Activated CD8-positive, alpha-beta T cell treated with anti-CD3 and anti-CD28 coated beads, Interleukin-2, amount 10 ng/mL, durations not matched to agents 7 days and 5 days (primary cell): ENCODE measurements around the gene PRDM15. TPM values are rescaled to one million over a fixed set of nuclear protein-coding genes. Genes with fewer than 3 reads are reported as not detected.

Experiments used
- ATAC-seq: fragments of 150-1000 bp; cut with Tn5 transposase; one replicate; pipeline ENCODE4 v1.10.0; 2021; ENCODE audit warnings: moderate library complexity
- CTCF ChIA-PET: fragments of 350-600 bp; sonication (Branson Sonifier 250); formaldehyde crosslinking; loops from one replicate; lab custom pipeline; 2021; ENCODE audit warnings: antibody characterized with exemption; lab: Charles Lee
- POLR2A ChIA-PET: fragments of 350-600 bp; sonication (Branson Sonifier 250); formaldehyde crosslinking; loops from one replicate; lab custom pipeline; 2021; ENCODE audit warnings: antibody characterized with exemption; lab: Charles Lee
- DNase-seq: peaks from one replicate; pipeline ENCODE4 v3.0.0-alpha.2; 2020
- H3K27ac Mint-ChIP-seq: one replicate; pipeline ENCODE4 v1.8.0; 2021; ENCODE audit warnings: mild to moderate bottlenecking, mixed read lengths
- H3K27me3 Mint-ChIP-seq: one replicate; pipeline ENCODE4 v1.8.0; 2021; ENCODE audit warnings: low read depth, mixed read lengths
- H3K36me3 Mint-ChIP-seq: one replicate; pipeline ENCODE4 v1.8.0; 2021; ENCODE audit warnings: low read depth, mixed read lengths
- H3K4me1 Mint-ChIP-seq: one replicate; pipeline ENCODE4 v1.8.0; 2021; ENCODE audit warnings: low read depth, mixed read lengths
- H3K4me3 Mint-ChIP-seq: one replicate; pipeline ENCODE4 v1.8.0; 2021; ENCODE audit warnings: mild to moderate bottlenecking, mixed read lengths
- H3K9me3 Mint-ChIP-seq: one replicate; pipeline ENCODE4 v1.8.0; 2022; ENCODE audit warnings: mixed read lengths; ENCODE audit not compliant: insufficient read depth
- total RNA-seq, 2 experiments: library from RNA; stranded (reverse); gene quantifications; one replicate each; pipeline ENCODE4 v1.2.3, GENCODE V29; 2021

Gene PRDM15
- total RNA-seq, 2 experiments from 2014 or later = 8.5 to 9.6 TPM

DNA sequence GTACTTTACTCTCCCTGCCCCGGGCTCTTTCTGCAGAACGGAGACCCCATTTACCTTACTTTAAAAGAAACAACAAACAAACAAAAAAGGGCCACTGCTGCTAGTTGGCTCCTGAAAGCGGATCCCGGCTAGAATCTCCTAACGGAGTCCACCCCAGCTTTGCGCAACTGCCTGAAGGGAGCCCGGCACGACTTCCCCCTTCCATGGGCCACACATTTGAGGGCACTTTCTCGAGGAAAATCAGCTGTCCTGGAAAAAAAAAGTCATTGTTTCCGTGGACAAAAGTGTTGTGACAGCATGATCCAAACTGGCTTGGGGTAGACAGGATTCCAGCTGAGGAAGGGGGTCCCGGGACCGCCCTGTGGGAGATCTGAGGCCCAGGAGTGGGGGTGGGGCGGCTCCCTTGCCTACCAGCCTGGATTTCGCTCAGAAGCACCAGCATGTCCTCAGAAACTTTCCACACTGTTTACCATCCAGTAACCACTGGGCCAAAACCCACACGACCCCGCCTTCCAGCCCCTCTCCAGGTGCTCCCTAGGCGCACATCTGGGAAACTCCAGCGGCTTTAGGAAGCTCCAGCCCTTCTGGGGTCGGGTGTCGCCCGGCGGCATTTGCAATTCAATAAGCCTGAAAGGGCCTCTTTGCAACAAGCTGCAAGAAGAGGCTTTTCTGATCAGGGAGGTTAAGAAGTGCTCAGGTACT, 117.1 kb downstream of the PRDM15 start:
- no peaks in the 10 kb centered on the region for H3K36me3 Mint-ChIP-seq
- ChIA-PET CTCF (interaction anchor here (1.5 kb wide), 1 partner anchor 479 kb away, joined by 3 read pairs; no protein-coding TSS in a partner anchor), POLR2A (interaction anchor here (1.0 kb wide), 1 partner anchor 9 kb away, joined by 4 read pairs; no protein-coding TSS in a partner anchor)
- H3K4me1 Mint-ChIP-seq = peaks cover 14% of the 10 kb centered on the region
- no peak overlapping the region for H3K4me3 Mint-ChIP-seq
- no peaks in the 10 kb centered on the region for H3K9me3 Mint-ChIP-seq
- DNase-seq = no peak
- peaks cover 55% of the 10 kb centered on the region for H3K27me3 Mint-ChIP-seq
- no peak overlapping the region for H3K27ac Mint-ChIP-seq
- no peak for ATAC-seq

DNA sequence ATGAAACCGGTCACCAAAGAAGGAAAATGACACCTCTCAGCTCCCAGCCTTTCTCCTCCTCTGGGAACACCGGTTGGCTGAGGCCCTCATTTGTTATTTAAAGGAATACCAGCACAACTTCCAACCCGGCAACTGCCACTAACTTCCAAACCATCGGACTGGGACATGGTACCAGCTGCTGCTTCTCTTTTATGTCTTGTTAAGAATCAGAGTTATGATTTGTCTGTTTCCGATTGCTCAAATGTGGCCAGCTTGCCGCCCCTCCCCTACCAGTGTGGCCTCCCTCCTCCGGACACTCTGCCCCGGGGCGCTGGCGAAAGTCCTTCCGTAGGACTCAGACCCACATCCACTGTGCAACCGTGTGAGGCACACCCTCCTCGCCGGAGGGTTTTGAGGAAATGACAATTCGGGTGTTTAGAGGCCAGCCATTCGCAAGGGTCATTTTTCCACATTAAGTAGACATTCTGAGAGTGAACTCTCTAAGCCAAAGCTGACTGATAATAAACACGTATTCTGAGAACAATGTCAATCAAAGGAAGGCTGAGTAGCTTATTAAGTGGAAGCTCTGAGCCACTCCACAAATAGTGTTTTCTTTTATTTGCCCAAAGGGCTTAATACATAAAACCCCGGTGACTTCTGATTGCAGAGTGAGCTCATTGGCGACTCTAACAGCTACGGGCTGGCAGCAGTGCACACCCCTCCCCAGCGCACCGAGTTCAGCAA, 117.8 kb downstream of the PRDM15 start:
- Mint-ChIP-seq H3K27ac (no peak overlapping the region), H3K4me3 (no peak overlapping the region)
- DNase-seq = no peak

GRCh38 chr21:41760411-41760810, 118.7 kb downstream of the PRDM15 start:
- ATAC-seq (no peak), DNase-seq (no peak)
- Mint-ChIP-seq H3K36me3 (no peaks in the 10 kb centered on the region), H3K4me3 (no peak overlapping the region), H3K9me3 (no peaks in the 10 kb centered on the region), H3K4me1 (peaks cover 10% of the 10 kb centered on the region), H3K27me3 (peaks cover 48% of the 10 kb centered on the region), H3K27ac (no peak overlapping the region)
- ChIA-PET CTCF (interaction anchor here (2.2 kb wide), 1 partner anchor 56 kb away, joined by 7 read pairs; no protein-coding TSS in a partner anchor), POLR2A (no interaction called here)

More for the DNA sequence above, 117.8 kb downstream of the PRDM15 start:
- Mint-ChIP-seq H3K9me3 (no peaks in the 10 kb centered on the region), H3K4me1 (peaks cover 13% of the 10 kb centered on the region), H3K36me3 (no peaks in the 10 kb centered on the region), H3K27me3 (peaks cover 54% of the 10 kb centered on the region)
- ChIA-PET POLR2A (interaction anchor here (1.0 kb wide), 1 partner anchor 10 kb away, joined by 4 read pairs; no protein-coding TSS in a partner anchor), CTCF (interaction anchor here (1.5 kb wide), 1 partner anchor 478 kb away, joined by 3 read pairs; no protein-coding TSS in a partner anchor)
- ATAC-seq = no peak

DNA sequence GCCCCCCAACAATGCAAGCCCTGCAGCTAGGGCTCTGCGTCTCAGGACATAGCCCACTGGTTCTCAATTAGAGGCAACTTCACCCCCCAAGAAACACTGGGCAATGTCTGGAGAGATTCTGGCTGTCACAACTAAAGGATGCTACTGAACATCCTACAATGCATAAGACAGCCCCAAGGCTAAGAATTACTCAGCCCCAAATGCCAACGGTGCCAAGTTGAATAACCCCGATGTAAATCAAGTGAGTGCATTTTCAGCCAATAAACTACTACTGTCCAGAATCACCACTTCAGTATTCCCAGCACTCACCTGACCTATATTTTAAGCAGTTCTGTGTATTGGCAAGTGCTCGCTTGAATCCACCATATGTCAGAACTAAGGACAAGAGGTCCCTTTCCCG, 119.2 kb downstream of the PRDM15 start:
- Mint-ChIP-seq H3K9me3 (no peaks in the 10 kb centered on the region), H3K4me3 (no peak overlapping the region), H3K36me3 (no peaks in the 10 kb centered on the region), H3K27me3 (peaks cover 43% of the 10 kb centered on the region), H3K27ac (no peak overlapping the region), H3K4me1 (peaks cover 5% of the 10 kb centered on the region)
- POLR2A ChIA-PET = no interaction called here
- DNase-seq (no peak), ATAC-seq (no peak)
- CTCF ChIA-PET = interaction anchor here (2.2 kb wide), 1 partner anchor 57 kb away, joined by 7 read pairs; no protein-coding TSS in a partner anchor

GRCh38 chr21:41759214-41759840, 119.8 kb downstream of the PRDM15 start:
- Mint-ChIP-seq H3K27ac (no peak overlapping the region), H3K27me3 (peaks cover 39% of the 10 kb centered on the region), H3K36me3 (no peaks in the 10 kb centered on the region), H3K4me3 (no peak overlapping the region), H3K4me1 (peaks cover 3% of the 10 kb centered on the region), H3K9me3 (no peaks in the 10 kb centered on the region)
- DNase-seq (no peak), ATAC-seq (no peak)
- ChIA-PET POLR2A (no interaction called here), CTCF (interaction anchor here (1.0 to 2.2 kb wide), 2 partner anchors 57 to 476 kb away, joined by 3 to 7 read pairs; no protein-coding TSS in a partner anchor)

GRCh38 chr21:41758550-41758949, 120.6 kb downstream of the PRDM15 start:
- ChIA-PET CTCF (interaction anchor here (1.0 to 2.2 kb wide), 2 partner anchors 58 to 475 kb away, joined by 3 to 7 read pairs; no protein-coding TSS in a partner anchor), POLR2A (no interaction called here)
- Mint-ChIP-seq H3K4me3 (no peak overlapping the region), H3K36me3 (no peaks in the 10 kb centered on the region), H3K27ac (no peak overlapping the region), H3K27me3 (peaks cover 35% of the 10 kb centered on the region), H3K4me1 (peaks cover 3% of the 10 kb centered on the region), H3K9me3 (no peaks in the 10 kb centered on the region)
- no peak for DNase-seq
- no peak for ATAC-seq

DNA sequence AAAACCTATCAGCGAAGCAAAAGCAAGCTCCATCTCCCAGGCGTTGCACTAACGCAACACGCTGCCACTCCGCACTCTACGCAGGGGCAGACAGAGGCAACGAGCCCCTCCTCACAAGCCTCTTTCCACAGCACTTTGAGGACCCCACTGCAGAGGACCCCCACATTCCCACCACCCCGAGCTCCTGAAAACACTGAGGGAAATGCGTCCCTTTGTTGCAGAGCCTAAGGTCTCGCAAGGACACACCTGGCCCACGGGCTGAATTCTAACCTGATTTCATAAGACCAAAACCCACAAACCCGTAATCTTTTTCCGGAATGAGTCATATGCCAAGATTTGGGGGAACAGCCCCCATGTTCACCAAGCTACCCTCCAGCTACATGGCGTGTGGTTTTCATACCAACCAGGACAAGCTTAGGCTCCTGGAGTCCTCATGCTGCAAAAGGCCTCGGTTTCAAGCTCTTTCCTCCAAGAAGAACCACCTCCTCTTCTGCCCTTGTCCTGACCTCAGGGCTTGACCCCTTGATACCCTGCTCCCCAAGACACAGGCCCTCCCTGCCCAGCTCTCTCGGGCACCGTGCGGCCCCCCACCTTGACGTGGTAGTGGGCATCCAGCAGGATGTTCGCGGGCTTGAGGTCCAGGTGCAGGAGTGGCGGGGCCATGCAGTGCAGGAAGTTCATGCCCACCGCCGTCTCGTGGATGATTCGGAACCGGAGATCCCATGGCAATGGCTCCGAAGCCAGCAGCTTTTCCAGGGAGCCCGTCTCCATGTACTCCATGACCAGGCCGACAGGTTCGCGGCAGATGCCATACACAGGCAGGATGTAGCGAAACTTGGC, 123.0 kb downstream of the PRDM15 start:
- ChIA-PET CTCF (no interaction called here), POLR2A (no interaction called here)

GRCh38 chr21:41755258-41755933, 123.7 kb downstream of the PRDM15 start:
- no peaks in the 10 kb centered on the region for H3K36me3 Mint-ChIP-seq
- no peak overlapping the region for H3K4me3 Mint-ChIP-seq
- DNase-seq (no peak), ATAC-seq (no peak)
- peaks cover 5% of the 10 kb centered on the region for H3K4me1 Mint-ChIP-seq
- ChIA-PET POLR2A (no interaction called here), CTCF (no interaction called here)
- no peak overlapping the region for H3K27ac Mint-ChIP-seq
- peaks cover 6% of the 10 kb centered on the region for H3K27me3 Mint-ChIP-seq
- no peaks in the 10 kb centered on the region for H3K9me3 Mint-ChIP-seq

More for the DNA sequence above, 123.0 kb downstream of the PRDM15 start:
- no peak for DNase-seq
- H3K9me3 Mint-ChIP-seq = no peaks in the 10 kb centered on the region
- peaks cover 14% of the 10 kb centered on the region for H3K27me3 Mint-ChIP-seq
- no peak overlapping the region for H3K4me3 Mint-ChIP-seq
- peaks cover 5% of the 10 kb centered on the region for H3K4me1 Mint-ChIP-seq
- H3K27ac Mint-ChIP-seq = no peak overlapping the region
- H3K36me3 Mint-ChIP-seq = no peaks in the 10 kb centered on the region
- no peak for ATAC-seq

DNA sequence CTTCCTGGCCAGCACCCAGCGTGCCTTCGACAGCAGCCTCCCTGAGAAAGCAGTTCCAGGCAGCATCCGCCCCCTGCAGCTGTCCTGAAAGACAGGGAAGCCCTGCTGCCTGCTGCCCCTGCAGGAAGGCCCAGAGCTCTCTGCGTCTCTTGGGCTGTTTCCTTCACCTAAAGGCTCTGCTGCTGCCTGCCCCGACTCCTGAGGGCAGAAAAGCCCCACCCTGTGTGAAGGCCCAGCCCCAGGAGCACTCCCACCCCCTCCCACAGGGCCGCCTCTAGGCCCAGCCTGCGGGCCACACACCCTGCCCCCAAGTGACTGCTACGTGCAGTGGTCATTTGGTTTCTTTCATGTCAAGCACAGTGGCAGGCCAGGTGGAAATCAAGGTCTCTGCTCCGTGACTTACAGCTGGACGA, 124.7 kb downstream of the PRDM15 start:
- no peak overlapping the region for H3K4me3 Mint-ChIP-seq
- H3K27me3 Mint-ChIP-seq = no peaks in the 10 kb centered on the region
- H3K36me3 Mint-ChIP-seq = no peaks in the 10 kb centered on the region
- H3K4me1 Mint-ChIP-seq = peaks cover 5% of the 10 kb centered on the region
- DNase-seq (no peak), ATAC-seq (no peak)
- ChIA-PET POLR2A (no interaction called here), CTCF (no interaction called here)
- H3K9me3 Mint-ChIP-seq = no peaks in the 10 kb centered on the region
- no peak overlapping the region for H3K27ac Mint-ChIP-seq

- CTCF ChIA-PET = no interaction called here
- no peak for ATAC-seq
- H3K9me3 Mint-ChIP-seq = no peaks in the 10 kb centered on the region
- DNase-seq = no peak
- POLR2A ChIA-PET = no interaction called here
- no peaks in the 10 kb centered on the region for H3K36me3 Mint-ChIP-seq
- no peak overlapping the region for H3K27ac Mint-ChIP-seq
- peaks cover 5% of the 10 kb centered on the region for H3K4me1 Mint-ChIP-seq
- H3K27me3 Mint-ChIP-seq = no peaks in the 10 kb centered on the region
- no peak overlapping the region for H3K4me3 Mint-ChIP-seq
These were observed 125.9 kb downstream of the PRDM15 start for GRCh38 chr21:41753006-41753898.
